Spleen (tissue), 11 donors: ENCODE data around the gene POLR1H. TPM values are rescaled to one million over a fixed set of nuclear protein-coding genes. Genes with fewer than 3 reads are reported as not detected.
"Not testable (repeated sequence)": the region's sequence is repeated elsewhere in the genome, so short reads cannot be mapped to it uniquely, and the experiment has no call there.

Experiments used
- DNase-seq: peaks from one replicate; pipeline ENCODE4 v3.0.0-alpha.2; 2020
- H3K27ac ChIP-seq, 8 donors: fragments of 200-600 bp; sonication (generic) in 7 of 8; 1 replicate in 4 of 8; 2 replicates in 4 of 8; pipeline versions ENCODE4 v1.5.0 to v1.8.0; 2016 to 2021; ENCODE audit warnings: inconsistent platforms in 4 of 8, mild to moderate bottlenecking in 4 of 8, moderate library complexity in 1 of 8
- H3K27me3 ChIP-seq, 7 donors: fragments of 200-600 bp; sonication (generic) in 6 of 7; replicated peaks in 1 of 7; 1 replicate in 4 of 7; 2 replicates in 3 of 7; pipeline versions ENCODE4 v1.5.0 to v1.8.0; 2016 to 2021; ENCODE audit warnings: inconsistent platforms in 3 of 7, mild to moderate bottlenecking in 1 of 7
- H3K36me3 ChIP-seq, 6 donors: fragments of 200-600 bp; sonication (generic) in 5 of 6; 1 replicate in 4 of 6; 2 replicates in 2 of 6; pipeline versions ENCODE4 v1.5.0 to v1.8.0; 2016 to 2021; ENCODE audit warnings: inconsistent platforms in 2 of 6
- H3K4me1 ChIP-seq, 6 donors: fragments of 200-600 bp; sonication (generic) in 5 of 6; 1 replicate in 3 of 6; 2 replicates in 3 of 6; pipeline versions ENCODE4 v1.5.0 to v1.8.0; 2016 to 2021; ENCODE audit warnings: inconsistent platforms in 3 of 6
- H3K4me3 ChIP-seq, 8 donors: fragments of 200-600 bp; sonication (generic) in 7 of 8; 1 replicate in 4 of 8; 2 replicates in 4 of 8; pipeline versions ENCODE4 v1.5.0 to v1.8.0; 2016 to 2021; ENCODE audit warnings: inconsistent platforms in 4 of 8, mild to moderate bottlenecking in 4 of 8, moderate library complexity in 2 of 8
- H3K9me3 ChIP-seq, 8 donors: fragments of 200-600 bp; sonication (generic) in 7 of 8; 1 replicate in 4 of 8; 2 replicates in 4 of 8; pipeline versions ENCODE4 v1.5.0 to v1.8.0; 2016 to 2021; ENCODE audit warnings: inconsistent platforms in 4 of 8
- POLR2A ChIP-seq, 3 donors: fragments of 450-650 bp; IDR thresholded peaks; one replicate each; pipeline ENCODE4 v1.5.1; 2017; ENCODE audit warnings: antibody characterized with exemption in 3 of 3, mild to moderate bottlenecking in 1 of 3
- POLR2AphosphoS5 ChIP-seq, 3 donors: sonication (generic); formaldehyde crosslinking; IDR thresholded peaks; one replicate each; pipeline ENCODE4 v1.5.1; 2017; ENCODE audit warnings: antibody characterized with exemption in 3 of 3
- WGBS, 5 donors: extraction: QIAGEN DNeasy Blood & Tissue Kit in 3 of 5; methylation state at CpG; one replicate each; pipeline versions ENCODE4 v1.1.5 to v1.1.7; 2013 to 2018; 5-methylcytosine and 5-hydroxymethylcytosine counted together
- intact Hi-C: fragments of 100-400 bp; cut with DNase I; formaldehyde crosslinking; loops from one replicate; pipeline ENCODE4 v1.15.0; 2023; ENCODE audit warnings: low total_unique reads
- polyA plus RNA-seq, 3 donors: library from polyadenylated mRNA; stranded (reverse); fragments of 200-250 nt; gene quantifications; one replicate each; pipeline ENCODE4 v1.2.1, GENCODE V29; 2013
- total RNA-seq, 7 donors: library from RNA; depleted of rRNA in 3 of 7; stranded (reverse); fragments of >200 nt in 3 of 7; fragmentation: NEBNext Ultra II Directional in 4 of 7; extraction: Animal tissue kit (Norgen Biotek cat#: 25700) in 4 of 7; gene quantifications; one replicate each; pipeline versions ENCODE4 v1.1.0 to v1.2.1, GENCODE V29; 2016 to 2021
- TF ChIP-seq, protein P1 (sequence below), 11 experiments: fragments of 200-600 bp in 7 of 11; fragments of 450-650 bp in 4 of 11; sonication (generic) in 4 of 11; IDR thresholded peaks in 8 of 11; conservative IDR thresholded peaks in 3 of 11; 1 replicate in 7 of 11; 2 replicates in 4 of 11; pipeline versions ENCODE4 v1.4.0 to v1.8.0; 2016 to 2021; ENCODE audit warnings: antibody characterized with exemption in 11 of 11, inconsistent platforms in 4 of 11, mild to moderate bottlenecking in 1 of 11
- donor health status: healthy with polysubstance abuse.
- donor health status: DM: no; HTN: no; CAD: no; lungs with moderate emphysema.
- donor health status: DM: no; HTN: no; CAD: no.
- donor health status: Bipolar disorder and iron deficiency.
- donor health status: healthy.
- donor health status: DM: no; HTN: no; CAD: no.
- donor health status: DM: yes; HTN: yes; CAD: no.

Gene POLR1H
- total and polyA plus RNA-seq, 10 donors, result 21.0 to 78.6 (median 27.2) TPM

DNA sequence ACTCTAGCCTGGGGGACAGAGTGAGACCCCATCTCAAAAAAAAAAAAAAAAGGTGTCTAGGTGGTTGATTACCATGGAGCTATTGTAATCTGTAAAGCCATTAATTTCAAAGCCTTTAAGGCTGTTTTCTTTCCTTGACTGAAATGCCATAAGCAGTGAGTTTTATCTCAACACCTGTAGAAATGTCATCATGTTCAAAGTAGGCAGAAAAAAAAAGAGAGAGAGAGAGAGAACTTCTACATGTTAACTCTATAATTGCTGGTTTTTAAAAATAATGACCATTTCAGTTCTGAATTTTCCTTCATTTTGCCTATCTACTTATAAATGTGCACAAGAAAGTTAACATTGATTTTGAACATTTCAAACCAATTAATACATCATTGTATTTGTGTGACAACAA, 29.7 kb upstream of the POLR1H start:
- Histone ChIP-seq H3K4me1 (no peaks in the 10 kb centered on the region), H3K9me3 (no peaks in the 10 kb centered on the region), H3K27me3 (no peaks in the 10 kb centered on the region), H3K4me3 (no peak overlapping the region), H3K27ac (no peak overlapping the region), H3K36me3 (peaks cover 0 to 18% (median 4%) of the 10 kb centered on the region in 6 donors)
- intact Hi-C loops, result no loop called here
- TF ChIP-seq POLR2A (IDR thresholded peaks at IDR 0.05) (no peak), POLR2AphosphoS5 (IDR thresholded peaks at IDR 0.05) (no peak)
- TF ChIP-seq, protein P1, sequence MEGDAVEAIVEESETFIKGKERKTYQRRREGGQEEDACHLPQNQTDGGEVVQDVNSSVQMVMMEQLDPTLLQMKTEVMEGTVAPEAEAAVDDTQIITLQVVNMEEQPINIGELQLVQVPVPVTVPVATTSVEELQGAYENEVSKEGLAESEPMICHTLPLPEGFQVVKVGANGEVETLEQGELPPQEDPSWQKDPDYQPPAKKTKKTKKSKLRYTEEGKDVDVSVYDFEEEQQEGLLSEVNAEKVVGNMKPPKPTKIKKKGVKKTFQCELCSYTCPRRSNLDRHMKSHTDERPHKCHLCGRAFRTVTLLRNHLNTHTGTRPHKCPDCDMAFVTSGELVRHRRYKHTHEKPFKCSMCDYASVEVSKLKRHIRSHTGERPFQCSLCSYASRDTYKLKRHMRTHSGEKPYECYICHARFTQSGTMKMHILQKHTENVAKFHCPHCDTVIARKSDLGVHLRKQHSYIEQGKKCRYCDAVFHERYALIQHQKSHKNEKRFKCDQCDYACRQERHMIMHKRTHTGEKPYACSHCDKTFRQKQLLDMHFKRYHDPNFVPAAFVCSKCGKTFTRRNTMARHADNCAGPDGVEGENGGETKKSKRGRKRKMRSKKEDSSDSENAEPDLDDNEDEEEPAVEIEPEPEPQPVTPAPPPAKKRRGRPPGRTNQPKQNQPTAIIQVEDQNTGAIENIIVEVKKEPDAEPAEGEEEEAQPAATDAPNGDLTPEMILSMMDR (IDR thresholded peaks at IDR 0.05 in 8 of 11, conservative IDR thresholded peaks at IDR 0.05 in 3 of 11), result no peak
- no peak for DNase-seq

DNA sequence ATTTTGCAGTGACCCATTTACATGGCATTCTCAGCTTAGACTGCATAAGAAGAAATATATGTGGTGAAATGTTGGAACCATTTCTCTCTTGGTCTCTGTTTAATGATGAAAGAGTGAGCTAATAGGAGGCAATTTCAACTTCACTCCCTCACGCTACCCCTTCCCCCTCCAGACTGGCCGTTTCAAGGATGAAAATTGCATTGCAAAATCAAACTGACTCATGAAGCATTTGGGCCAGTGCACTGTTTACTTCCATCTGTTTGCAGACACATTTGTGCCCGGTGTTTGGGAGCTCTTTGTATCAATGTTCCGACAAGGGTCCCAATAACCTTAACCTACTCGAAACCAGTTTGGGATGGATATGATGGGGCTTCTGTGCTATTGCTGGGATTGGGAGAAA, 27.6 kb upstream of the POLR1H start:
- H3K36me3 ChIP-seq, result peaks cover 0 to 18% (median 4%) of the 10 kb centered on the region in 6 donors
- H3K4me1 ChIP-seq, H3K4me3 ChIP-seq, H3K27me3 ChIP-seq, DNase-seq, H3K27ac ChIP-seq, intact Hi-C loops, H3K9me3 ChIP-seq: not testable (repeated sequence)
- WGBS, 5 donors, result 66 to 93% (median 78%) methylated on average over 5 of the region's 5 CpGs

DNA sequence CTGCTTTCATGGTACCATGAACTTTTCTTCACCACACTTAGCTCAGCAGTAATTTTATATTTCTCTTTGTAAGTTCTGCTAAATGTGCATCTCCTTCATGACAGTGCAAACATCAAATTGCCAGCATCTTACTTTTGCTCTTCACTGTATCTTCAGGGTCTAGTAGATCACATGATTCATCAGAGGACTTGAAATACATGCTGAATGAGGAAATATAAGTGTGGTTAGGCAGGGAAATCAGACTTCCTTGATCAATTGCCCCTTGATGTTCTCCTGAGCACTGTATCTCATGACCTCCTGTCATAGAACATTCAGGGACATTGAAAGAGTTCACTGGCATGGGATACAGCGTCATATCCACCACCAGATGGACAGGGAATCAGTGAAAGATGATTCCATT, 25.3 kb upstream of the POLR1H start:
- H3K27ac ChIP-seq, result no peak overlapping the region
- DNase-seq, result no peak
- no peaks in the 10 kb centered on the region for H3K9me3 ChIP-seq
- no peaks in the 10 kb centered on the region for H3K4me1 ChIP-seq
- TF ChIP-seq POLR2AphosphoS5 (IDR thresholded peaks at IDR 0.05), result no peak
- TF ChIP-seq, protein P1 (IDR thresholded peaks at IDR 0.05 in 8 of 11, conservative IDR thresholded peaks at IDR 0.05 in 3 of 11), result no peak
- no peak for TF ChIP-seq POLR2A (IDR thresholded peaks at IDR 0.05)
- H3K27me3 ChIP-seq, result no peaks in the 10 kb centered on the region
- H3K4me3 ChIP-seq, result no peak overlapping the region
- 77 to 97% (median 89%) methylated on average over 1 of the region's 1 CpG for WGBS, 5 donors
- H3K36me3 ChIP-seq, result peaks cover 0 to 18% (median 4%) of the 10 kb centered on the region in 6 donors
- intact Hi-C loops, result no loop called here

DNA sequence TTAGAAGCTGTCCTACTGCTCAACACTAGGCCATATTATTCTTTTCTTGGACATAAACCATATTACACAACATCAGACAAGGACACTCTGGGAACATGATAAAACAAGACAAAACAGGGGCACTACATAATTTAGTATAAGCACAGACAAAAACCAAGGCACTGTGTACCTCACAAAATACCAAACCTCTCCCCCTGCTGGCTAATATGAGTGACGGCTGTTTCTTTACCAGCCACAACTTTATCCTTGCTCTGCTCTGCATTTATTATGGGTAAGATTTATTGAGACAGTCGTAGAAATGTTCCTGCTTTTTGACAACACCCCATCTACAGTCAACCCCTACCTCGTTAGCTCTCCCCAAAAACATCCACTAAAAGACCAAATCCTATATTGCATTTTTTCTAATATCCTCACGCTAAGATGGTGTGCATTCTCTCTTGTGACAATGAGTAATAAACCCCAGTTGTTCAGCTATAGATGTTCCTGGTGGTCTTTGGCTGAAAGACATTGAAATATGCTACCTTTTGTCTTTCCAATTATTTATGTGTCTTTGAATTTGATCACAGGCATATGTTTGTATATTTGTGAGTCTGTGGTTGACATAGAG, 23.8 kb upstream of the POLR1H start:
- 42 to 75% (median 48%) methylated on average over 4 of the region's 4 CpGs for whole genome bisulfite sequencing, 5 donors
- no peaks in the 10 kb centered on the region for H3K9me3 ChIP-seq
- no peaks in the 10 kb centered on the region for H3K27me3 ChIP-seq
- intact Hi-C loops, result no loop called here
- no peak overlapping the region for H3K27ac ChIP-seq
- peaks cover 0 to 19% (median 4%) of the 10 kb centered on the region in 6 donors for H3K36me3 ChIP-seq
- TF ChIP-seq, protein P1 (IDR thresholded peaks at IDR 0.05 in 8 of 11, conservative IDR thresholded peaks at IDR 0.05 in 3 of 11), result peak in 8 of 11 experiments; percentile 6 to 42 (median 30)
- no peak for TF ChIP-seq POLR2A (IDR thresholded peaks at IDR 0.05)
- DNase-seq, result no peak
- H3K4me3 ChIP-seq, result no peak overlapping the region
- no peaks in the 10 kb centered on the region for H3K4me1 ChIP-seq

DNA sequence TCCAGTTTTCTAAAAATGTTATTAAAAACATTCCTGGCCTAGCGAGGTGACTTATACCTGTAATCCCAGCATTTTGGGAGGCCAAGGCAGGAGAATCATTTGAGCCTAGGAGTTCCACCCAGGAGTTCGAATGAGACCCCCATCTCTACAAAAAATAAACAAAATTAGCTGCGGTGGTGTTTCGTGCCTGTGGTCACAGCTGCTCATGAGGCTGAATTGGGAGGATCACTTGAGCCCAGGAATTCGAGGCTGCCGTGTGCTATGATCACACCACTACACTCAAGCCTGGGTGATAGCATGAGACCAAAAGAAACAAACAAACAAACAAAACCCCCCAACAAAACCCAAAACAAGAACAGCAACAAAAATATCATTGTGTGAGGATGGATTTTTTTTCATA, 19.8 kb upstream of the POLR1H start:
- intact Hi-C loops, result no loop called here
- Histone ChIP-seq H3K4me3 (no peak overlapping the region), H3K27me3 (no peaks in the 10 kb centered on the region), H3K9me3 (no peaks in the 10 kb centered on the region), H3K4me1 (no peaks in the 10 kb centered on the region), H3K27ac (no peak overlapping the region), H3K36me3 (peaks cover 0 to 5% (median 0%) of the 10 kb centered on the region in 6 donors)
- no peak for DNase-seq
- 88 to 97% (median 91%) methylated on average over 6 of the region's 6 CpGs for whole genome bisulfite sequencing, 5 donors
- TF ChIP-seq POLR2AphosphoS5 (IDR thresholded peaks at IDR 0.05) (no peak), POLR2A (IDR thresholded peaks at IDR 0.05) (no peak)
- TF ChIP-seq, protein P1 (IDR thresholded peaks at IDR 0.05 in 8 of 11, conservative IDR thresholded peaks at IDR 0.05 in 3 of 11), result no peak
